Measurements from ENCODE around the gene POLR2I.

POLR2I gene

GRCh38 chr19:36084231-36085009, 30.3 kb downstream of the POLR2I start:
- no peak overlapping the region for H2BK12ac ChIP-seq (ENCODE audit: low read length)
- no peak overlapping the region for H3K23ac ChIP-seq (ENCODE audit: low read length)
- no peak overlapping the region for H4K91ac ChIP-seq (ENCODE audit: low read depth, low read length)
- H2AK5ac ChIP-seq (ENCODE audit: low read length), result no peak overlapping the region
- peaks cover 50 to 61% of the 10 kb centered on the region in 2 experiments for H3K36me3 ChIP-seq (ENCODE audit: control insufficient read depth in 1 of 2, insufficient read depth in 2 of 2, low read length in 2 of 2)
- no peak overlapping the region for H3K27ac ChIP-seq (ENCODE audit: low read depth, low read length)
- DNase-seq, result no peak
- H4K12ac ChIP-seq (ENCODE audit: low read depth, low read length), result no peak overlapping the region
- H3K14ac ChIP-seq (ENCODE audit: low read length), result no peak overlapping the region
- no peak overlapping the region for H2BK120ac ChIP-seq (ENCODE audit: insufficient read depth, low read length, poor library complexity)
- no peak overlapping the region for H3K18ac ChIP-seq (ENCODE audit: low read length)
- H3K4ac ChIP-seq (ENCODE audit: low read depth, low read length), result no peak overlapping the region
- H4K8ac ChIP-seq (ENCODE audit: low read depth, low read length), result no peak overlapping the region
- H2BK5ac ChIP-seq (ENCODE audit: low read depth, low read length, poor library complexity), result no peak overlapping the region
- no peaks in the 10 kb centered on the region for H3K79me2 ChIP-seq (ENCODE audit: control insufficient read depth, insufficient read depth, low read length, poor library complexity)
- WGBS (ENCODE audit: extremely low coverage, insufficient coverage, insufficient read length), result no CpG with 5 or more reads among the region's 12 CpGs
- H3K9ac ChIP-seq (ENCODE audit: low read length), result no peak overlapping the region
- H3K27me3 ChIP-seq (ENCODE audit: insufficient read depth, low read length), result no peaks in the 10 kb centered on the region
- H2AFZ ChIP-seq (ENCODE audit: insufficient read depth, low read length, poor library complexity), result no peak overlapping the region
- H3K4me3 ChIP-seq (ENCODE audit: low read depth, low read length), result no peak overlapping the region
- H3K4me2 ChIP-seq (ENCODE audit: low read length), result no peak overlapping the region
- H3K4me1 ChIP-seq (ENCODE audit: control insufficient read depth in 1 of 2, insufficient read depth in 2 of 2, low read length in 2 of 2), result no peaks in the 10 kb centered on the region
- no peaks in the 10 kb centered on the region for H3K9me3 ChIP-seq (ENCODE audit: insufficient read depth, low read depth, low read length)
- no peaks in the 10 kb centered on the region for H3K79me1 ChIP-seq (ENCODE audit: low read length)

- no peaks in the 10 kb centered on the region for H3K79me2 ChIP-seq (ENCODE audit: control insufficient read depth, insufficient read depth, low read length, poor library complexity)
- H3K4me2 ChIP-seq (ENCODE audit: low read length), result no peak overlapping the region
- no peak overlapping the region for H3K14ac ChIP-seq (ENCODE audit: low read length)
- no peak overlapping the region for H3K4me3 ChIP-seq (ENCODE audit: low read depth, low read length)
- H3K27ac ChIP-seq (ENCODE audit: low read depth, low read length), result no peak overlapping the region
- H3K4me1 ChIP-seq (ENCODE audit: control insufficient read depth in 1 of 2, insufficient read depth in 2 of 2, low read length in 2 of 2), result no peaks in the 10 kb centered on the region
- no peak for DNase-seq
- no peak overlapping the region for H2AFZ ChIP-seq (ENCODE audit: insufficient read depth, low read length, poor library complexity)
- no peak overlapping the region for H2BK12ac ChIP-seq (ENCODE audit: low read length)
- no peak overlapping the region for H4K12ac ChIP-seq (ENCODE audit: low read depth, low read length)
- no peak overlapping the region for H3K4ac ChIP-seq (ENCODE audit: low read depth, low read length)
- no peak overlapping the region for H3K9ac ChIP-seq (ENCODE audit: low read length)
- H3K9me3 ChIP-seq (ENCODE audit: insufficient read depth, low read depth, low read length), result no peaks in the 10 kb centered on the region
- H3K18ac ChIP-seq (ENCODE audit: low read length), result no peak overlapping the region
- peaks cover 42 to 53% of the 10 kb centered on the region in 2 experiments for H3K36me3 ChIP-seq (ENCODE audit: control insufficient read depth in 1 of 2, insufficient read depth in 2 of 2, low read length in 2 of 2)
- H2AK5ac ChIP-seq (ENCODE audit: low read length), result no peak overlapping the region
- H3K27me3 ChIP-seq (ENCODE audit: insufficient read depth, low read length), result no peaks in the 10 kb centered on the region
- no peak overlapping the region for H2BK5ac ChIP-seq (ENCODE audit: low read depth, low read length, poor library complexity)
- WGBS (ENCODE audit: extremely low coverage, insufficient coverage, insufficient read length), result no CpG with 5 or more reads among the region's 13 CpGs
- H4K91ac ChIP-seq (ENCODE audit: low read depth, low read length), result no peak overlapping the region
- H3K79me1 ChIP-seq (ENCODE audit: low read length), result no peaks in the 10 kb centered on the region
- no peak overlapping the region for H4K8ac ChIP-seq (ENCODE audit: low read depth, low read length)
- H2BK120ac ChIP-seq (ENCODE audit: insufficient read depth, low read length, poor library complexity), result no peak overlapping the region
- no peak overlapping the region for H3K23ac ChIP-seq (ENCODE audit: low read length)
These were observed 31.8 kb downstream of the POLR2I start for GRCh38 chr19:36082916-36083315.

GRCh38 chr19:36081894-36082293, 32.8 kb downstream of the POLR2I start:
- no peak overlapping the region for H3K4me3 ChIP-seq (ENCODE audit: low read depth, low read length)
- no peak overlapping the region for H4K12ac ChIP-seq (ENCODE audit: low read depth, low read length)
- WGBS (ENCODE audit: extremely low coverage, insufficient coverage, insufficient read length), result no CpG with 5 or more reads among the region's 7 CpGs
- no peak overlapping the region for H2BK12ac ChIP-seq (ENCODE audit: low read length)
- H2BK5ac ChIP-seq (ENCODE audit: low read depth, low read length, poor library complexity), result no peak overlapping the region
- no peaks in the 10 kb centered on the region for H3K79me2 ChIP-seq (ENCODE audit: control insufficient read depth, insufficient read depth, low read length, poor library complexity)
- H2AFZ ChIP-seq (ENCODE audit: insufficient read depth, low read length, poor library complexity), result no peak overlapping the region
- H4K91ac ChIP-seq (ENCODE audit: low read depth, low read length), result no peak overlapping the region
- H3K9ac ChIP-seq (ENCODE audit: low read length), result no peak overlapping the region
- H3K36me3 ChIP-seq (ENCODE audit: control insufficient read depth in 1 of 2, insufficient read depth in 2 of 2, low read length in 2 of 2), result peaks cover 38 to 52% of the 10 kb centered on the region in 2 experiments
- H3K4me1 ChIP-seq (ENCODE audit: control insufficient read depth in 1 of 2, insufficient read depth in 2 of 2, low read length in 2 of 2), result no peaks in the 10 kb centered on the region
- H3K18ac ChIP-seq (ENCODE audit: low read length), result no peak overlapping the region
- no peaks in the 10 kb centered on the region for H3K27me3 ChIP-seq (ENCODE audit: insufficient read depth, low read length)
- no peak overlapping the region for H3K4ac ChIP-seq (ENCODE audit: low read depth, low read length)
- H3K23ac ChIP-seq (ENCODE audit: low read length), result no peak overlapping the region
- DNase-seq, result no peak
- H2AK5ac ChIP-seq (ENCODE audit: low read length), result no peak overlapping the region
- H3K27ac ChIP-seq (ENCODE audit: low read depth, low read length), result no peak overlapping the region
- no peak overlapping the region for H4K8ac ChIP-seq (ENCODE audit: low read depth, low read length)
- H3K14ac ChIP-seq (ENCODE audit: low read length), result no peak overlapping the region
- no peak overlapping the region for H2BK120ac ChIP-seq (ENCODE audit: insufficient read depth, low read length, poor library complexity)
- no peak overlapping the region for H3K4me2 ChIP-seq (ENCODE audit: low read length)
- H3K9me3 ChIP-seq (ENCODE audit: insufficient read depth, low read depth, low read length), result no peaks in the 10 kb centered on the region
- no peaks in the 10 kb centered on the region for H3K79me1 ChIP-seq (ENCODE audit: low read length)

- Histone ChIP-seq H3K27ac (ENCODE audit: low read depth, low read length) (no peak overlapping the region), H4K12ac (ENCODE audit: low read depth, low read length) (no peak overlapping the region), H3K18ac (ENCODE audit: low read length) (no peak overlapping the region), H4K8ac (ENCODE audit: low read depth, low read length) (no peak overlapping the region), H3K4me2 (ENCODE audit: low read length) (no peak overlapping the region), H3K79me2 (ENCODE audit: control insufficient read depth, insufficient read depth, low read length, poor library complexity) (no peaks in the 10 kb centered on the region), H3K14ac (ENCODE audit: low read length) (no peak overlapping the region), H3K79me1 (ENCODE audit: low read length) (no peaks in the 10 kb centered on the region), H2BK5ac (ENCODE audit: low read depth, low read length, poor library complexity) (no peak overlapping the region), H3K9me3 (ENCODE audit: insufficient read depth, low read depth, low read length) (no peaks in the 10 kb centered on the region), H3K27me3 (ENCODE audit: insufficient read depth, low read length) (no peaks in the 10 kb centered on the region), H2BK120ac (ENCODE audit: insufficient read depth, low read length, poor library complexity) (no peak overlapping the region), H3K9ac (ENCODE audit: low read length) (no peak overlapping the region), H3K4me3 (ENCODE audit: low read depth, low read length) (no peak overlapping the region), H4K91ac (ENCODE audit: low read depth, low read length) (no peak overlapping the region), H2AK5ac (ENCODE audit: low read length) (no peak overlapping the region), H2AFZ (ENCODE audit: insufficient read depth, low read length, poor library complexity) (no peak overlapping the region), H3K4me1 (ENCODE audit: control insufficient read depth in 1 of 2, insufficient read depth in 2 of 2, low read length in 2 of 2) (no peaks in the 10 kb centered on the region), H3K23ac (ENCODE audit: low read length) (no peak overlapping the region), H2BK12ac (ENCODE audit: low read length) (no peak overlapping the region), H3K4ac (ENCODE audit: low read depth, low read length) (no peak overlapping the region), H3K36me3 (ENCODE audit: control insufficient read depth in 1 of 2, insufficient read depth in 2 of 2, low read length in 2 of 2) (peaks cover 34 to 47% of the 10 kb centered on the region in 2 experiments)
- no peak for DNase-seq
- WGBS (ENCODE audit: extremely low coverage, insufficient coverage, insufficient read length), result no CpG with 5 or more reads among the region's 3 CpGs
These were observed 33.3 kb downstream of the POLR2I start for GRCh38 chr19:36081385-36081784.

Measured in trophoblast cell (in vitro differentiated cells and primary cell).